NCI-H2171 (cell line): ENCODE measurements around the gene RFX7.

Experiments used
- DNase-seq: peaks from one replicate; lab custom pipeline; 2025; lab: John Stamatoyannopoulos, UW

RFX7 gene

DNA sequence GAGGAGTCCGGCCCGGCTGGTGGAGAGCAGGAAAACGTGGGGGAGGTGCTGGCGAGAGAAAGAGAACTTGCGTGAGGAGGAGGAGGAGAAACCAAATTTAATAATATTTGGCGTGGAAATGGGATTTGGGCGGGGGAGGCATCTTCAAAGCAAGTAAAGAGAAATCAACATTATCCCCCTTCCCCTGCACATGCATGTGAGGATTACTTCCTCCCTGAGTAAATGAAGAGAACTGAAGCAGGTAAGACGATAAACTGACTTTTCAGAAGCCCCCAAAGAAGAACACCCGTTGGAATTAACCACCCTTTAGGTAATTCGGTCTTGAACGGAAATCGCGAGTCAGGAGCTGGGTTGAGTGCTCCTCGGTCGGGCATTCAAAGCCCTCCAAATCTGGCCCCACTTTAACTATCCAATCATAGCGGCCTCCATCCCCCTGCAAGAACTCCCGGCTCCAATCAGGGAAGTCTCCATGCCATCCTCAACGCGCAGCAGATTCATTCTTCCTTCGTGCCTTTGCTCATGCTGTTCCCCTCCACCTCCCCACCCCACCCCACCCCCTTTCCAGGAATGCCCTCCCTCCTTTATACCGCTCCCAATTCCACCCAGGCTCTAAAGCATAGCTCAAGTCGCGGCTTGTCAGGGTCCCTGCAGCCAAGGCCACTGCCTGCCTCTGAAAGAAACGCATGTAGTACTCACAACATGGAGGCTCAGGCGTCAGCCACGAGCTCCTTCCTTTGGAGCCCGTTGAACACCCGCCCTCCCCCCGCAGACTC is 545 bp upstream of the RFX7 start:
- DNase-seq: no peak

- peak; percentile 75 for DNase-seq
Observed at GRCh38 chr15:56242576-56243162, 1.0 kb downstream of the RFX7 start.

- no peak for DNase-seq
Observed at GRCh38 chr15:56241374-56242105, 2.1 kb downstream of the RFX7 start.

DNA sequence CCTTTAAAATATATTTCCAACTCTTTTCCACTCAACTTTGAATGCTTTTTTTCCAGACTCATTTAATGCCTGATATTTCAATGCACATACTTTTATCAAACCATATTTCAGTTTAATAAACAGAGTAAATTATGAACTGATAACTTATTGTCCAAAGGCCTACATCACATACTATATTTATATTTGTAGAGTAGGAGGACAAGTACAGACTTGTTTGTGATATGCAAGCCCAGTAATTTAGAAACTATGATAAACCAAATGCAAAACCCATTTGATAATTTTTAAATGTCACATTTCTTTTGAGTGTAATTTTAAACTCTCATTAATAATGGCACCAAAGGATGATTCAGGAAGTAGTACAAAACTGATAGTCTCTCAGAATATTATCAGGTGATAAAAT is 3.3 kb downstream of the RFX7 start:
- no peak for DNase-seq

DNA sequence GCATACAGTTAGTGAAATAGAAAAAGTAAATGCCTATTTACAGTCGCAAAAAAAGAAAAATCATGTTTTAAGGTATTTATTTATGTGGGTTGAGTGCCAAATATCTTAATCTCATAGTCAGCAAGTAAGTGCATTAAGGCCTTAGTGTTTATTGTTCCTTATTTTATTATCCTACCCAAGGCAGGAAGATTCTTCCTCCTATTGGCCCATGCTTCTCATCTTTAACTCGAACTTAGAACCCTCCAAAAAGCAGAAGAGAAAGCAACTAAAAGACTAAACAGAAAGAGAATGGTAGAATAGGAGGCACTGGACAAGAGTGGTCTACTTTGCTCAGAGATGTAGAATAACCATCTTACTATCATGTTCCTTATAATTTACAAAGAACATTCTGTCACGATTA is 7.5 kb downstream of the RFX7 start:
- DNase-seq: no peak

DNA sequence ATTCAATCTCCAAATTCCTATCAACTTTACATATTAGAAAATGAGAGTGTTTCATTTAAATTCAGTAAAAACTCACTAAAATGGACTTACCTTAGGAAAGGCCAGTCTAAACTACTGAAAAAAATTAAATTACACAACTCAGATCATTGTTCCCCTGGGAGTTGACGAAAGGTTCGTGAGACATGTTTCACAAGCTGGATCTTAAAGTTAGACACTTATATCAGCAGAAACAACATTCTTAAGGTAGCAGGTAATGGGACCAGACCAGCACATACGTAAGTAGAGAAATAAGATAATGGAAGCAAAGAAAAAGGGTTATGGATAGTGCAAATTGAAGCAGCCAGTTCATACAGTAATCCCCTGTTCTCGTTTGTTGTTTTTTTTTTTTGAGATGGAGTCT is 8.9 kb downstream of the RFX7 start:
- no peak for DNase-seq

- DNase-seq: no peak
Observed at GRCh38 chr15:56233549-56233948, 10.1 kb downstream of the RFX7 start.

GRCh38 chr15:56232058-56232457 is 11.6 kb downstream of the RFX7 start:
- no peak for DNase-seq

GRCh38 chr15:56228854-56229253 is 14.8 kb downstream of the RFX7 start:
- DNase-seq: no peak

- no peak for DNase-seq
Observed at GRCh38 chr15:56228352-56228751, 15.3 kb downstream of the RFX7 start.

GRCh38 chr15:56227780-56228179 is 15.9 kb downstream of the RFX7 start:
- DNase-seq: no peak

DNA sequence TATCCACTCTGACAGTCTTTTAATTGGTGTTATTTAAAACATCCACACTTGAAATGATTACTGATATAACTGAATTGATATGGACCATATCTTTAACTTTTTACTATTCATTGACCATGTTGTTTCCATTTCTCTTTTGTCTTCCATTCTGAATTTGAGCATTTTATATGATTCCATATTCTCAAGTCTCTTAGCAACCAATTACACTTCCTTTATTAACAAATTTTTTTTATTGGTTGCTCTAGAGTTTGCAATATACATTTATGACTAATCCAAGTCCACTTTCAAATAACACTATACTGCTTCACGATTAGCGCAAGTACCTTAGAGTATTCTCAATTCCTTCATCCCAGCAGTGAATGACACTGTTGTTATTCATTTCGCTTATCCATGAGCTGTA is 16.4 kb downstream of the RFX7 start:
- no peak for DNase-seq

DNA sequence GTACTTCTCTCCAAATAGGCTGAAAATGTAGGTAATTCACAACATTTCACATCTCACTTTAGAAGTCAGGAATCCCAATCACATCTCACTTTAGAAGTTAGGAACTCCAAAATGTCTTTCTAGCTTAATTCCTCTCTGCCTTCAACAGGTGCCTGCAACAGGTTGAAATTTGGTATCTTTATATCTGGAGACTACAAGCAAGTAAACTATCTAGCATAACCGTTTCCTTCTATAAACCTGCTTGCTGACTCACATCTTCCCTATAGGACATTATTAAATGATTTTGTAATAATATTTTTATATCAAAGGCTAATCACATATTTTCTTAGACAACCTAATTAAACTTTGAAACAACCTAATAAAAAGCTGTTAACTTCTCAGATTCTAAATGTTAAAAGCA is 18.2 kb downstream of the RFX7 start:
- no peak for DNase-seq

- DNase-seq: no peak
Observed at GRCh38 chr15:56222302-56222701, 21.4 kb downstream of the RFX7 start.

GRCh38 chr15:56217341-56217740 is 26.3 kb downstream of the RFX7 start:
- DNase-seq: no peak

DNA sequence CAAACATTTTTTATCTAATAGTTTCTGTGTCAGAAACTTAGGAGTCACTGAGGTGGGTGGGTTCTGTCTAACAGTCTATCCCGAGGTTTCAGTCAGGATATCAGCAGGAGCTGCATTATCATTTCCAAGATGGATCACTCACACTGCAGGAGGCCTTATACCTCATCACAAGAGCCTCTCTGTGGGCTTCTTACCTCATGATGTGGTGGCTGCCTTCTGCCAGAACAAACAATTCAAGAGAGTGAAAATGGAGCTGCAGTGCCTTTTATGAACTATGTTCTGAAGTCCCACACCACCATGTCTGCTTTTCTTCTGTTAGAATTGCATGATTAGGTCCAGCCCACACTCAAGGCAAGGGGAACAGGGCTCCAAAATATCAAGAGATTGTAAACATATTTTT is 27.9 kb downstream of the RFX7 start:
- no peak for DNase-seq

DNA sequence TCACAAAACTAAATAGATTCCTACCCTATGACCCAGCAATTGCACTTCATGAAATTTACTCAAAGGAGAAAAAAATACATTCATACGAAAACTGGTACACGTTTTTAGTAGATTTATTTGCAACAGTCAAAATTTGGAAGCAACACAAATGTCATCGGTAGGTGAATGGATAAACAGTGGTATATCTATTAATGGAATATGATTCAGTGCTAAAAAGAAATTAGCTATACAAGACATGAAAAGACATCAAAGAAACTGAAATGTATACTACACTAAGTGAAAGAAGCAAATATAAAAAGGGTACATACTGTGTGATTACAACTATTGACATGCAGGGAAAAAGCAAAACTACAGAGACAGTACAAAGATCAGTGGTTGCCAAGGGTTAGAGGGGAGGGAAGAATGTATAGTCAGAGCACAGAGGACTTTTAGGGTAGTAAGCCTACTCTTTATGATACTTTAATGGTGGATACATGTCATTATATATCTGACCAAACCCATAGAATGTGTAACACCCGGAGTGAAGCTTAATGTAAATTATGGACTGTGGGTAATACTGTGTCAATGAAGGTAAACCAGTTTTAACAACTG is 31.6 kb downstream of the RFX7 start:
- no peak for DNase-seq

- DNase-seq: no peak
Observed at GRCh38 chr15:56211064-56211463, 32.6 kb downstream of the RFX7 start.

DNA sequence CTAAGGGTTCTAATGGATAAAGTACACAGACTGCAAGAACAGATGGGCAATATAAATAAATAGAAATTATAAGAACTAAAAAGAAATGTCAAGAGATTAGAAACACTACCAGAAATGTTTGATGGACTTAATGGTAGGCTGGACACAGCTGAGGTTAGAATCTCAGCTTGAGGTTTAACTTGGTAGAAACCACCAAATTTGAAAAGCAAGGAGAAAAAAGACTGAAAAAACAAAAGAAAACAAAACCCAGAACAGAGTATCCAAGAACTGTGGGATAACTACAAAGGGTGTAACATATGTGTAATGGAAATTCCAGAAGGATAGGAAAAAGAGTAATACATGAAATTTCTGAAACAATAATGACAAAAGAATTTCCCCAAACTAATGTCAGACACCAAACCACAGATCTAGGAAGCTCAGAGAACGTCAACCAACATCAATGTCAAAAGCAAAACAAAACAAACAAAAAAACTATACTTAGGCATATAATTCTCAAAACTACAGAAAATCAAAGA is 35.0 kb downstream of the RFX7 start:
- DNase-seq: no peak

GRCh38 chr15:56208185-56208584 is 35.5 kb downstream of the RFX7 start:
- DNase-seq: no peak

DNA sequence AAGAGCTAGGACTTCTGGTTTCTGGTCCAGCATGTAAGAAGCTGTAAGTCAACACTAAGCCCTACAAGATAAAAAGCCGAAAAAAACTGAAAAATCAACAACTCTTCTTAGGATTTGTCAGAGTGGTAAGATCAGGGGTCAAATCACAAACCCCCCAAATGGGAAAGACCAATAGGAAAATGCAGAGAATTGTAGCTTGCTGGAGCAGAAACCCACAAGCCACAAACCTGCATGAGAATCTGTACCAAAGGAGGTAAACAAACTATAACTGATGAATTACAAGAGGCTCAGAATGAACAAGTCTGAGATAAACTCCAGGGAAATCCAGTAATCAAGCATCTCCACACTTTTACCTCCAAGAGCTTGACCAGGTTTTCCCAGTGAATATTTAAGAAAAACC is 36.0 kb downstream of the RFX7 start:
- no peak for DNase-seq

DNA sequence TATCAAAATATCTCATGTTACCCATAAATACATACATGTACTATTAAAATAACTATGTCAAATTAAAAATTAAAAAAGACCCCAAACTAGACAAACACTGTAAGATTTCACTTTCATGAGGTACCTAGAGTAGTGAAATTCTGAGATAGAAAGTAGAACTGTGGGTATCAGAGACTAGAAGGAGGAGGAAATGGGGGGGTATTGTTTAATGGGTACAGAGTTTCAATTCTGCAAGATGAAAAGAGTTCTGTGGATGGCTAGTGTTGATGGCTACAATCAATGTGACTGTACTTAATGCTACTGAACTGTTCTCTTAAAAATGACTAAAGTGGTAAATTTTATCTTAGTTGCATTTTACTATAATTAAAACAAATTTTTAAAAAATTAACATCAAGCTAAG is 36.6 kb downstream of the RFX7 start:
- DNase-seq: no peak
